Neural cell (in vitro differentiated cells): Measurements from ENCODE around the gene PDILT.

ENCODE experiments used
- CTCF ChIP-seq: fragments of 450-650 bp; IDR thresholded peaks from 2 replicates; pipeline ENCODE4 v1.5.1; 2014; ENCODE audit warnings: antibody characterized with exemption, mild to moderate bottlenecking, moderate library complexity; ENCODE audit not compliant: poor library complexity, severe bottlenecking
- SMC3 ChIP-seq: fragments of 450-650 bp; conservative IDR thresholded peaks from 2 replicates; pipeline ENCODE4 v1.6.1; 2014; ENCODE audit warnings: antibody characterized with exemption, mild to moderate bottlenecking, moderate library complexity; ENCODE audit not compliant: poor library complexity

- TF ChIP-seq SMC3 (no peak), CTCF (no peak)
Measured at GRCh38 chr16:20388854-20389253, 15.7 kb downstream of the PDILT start.
